WERI-Rb-1 (cell line): ENCODE data around the gene HIVEP3.

Source experiments
- DNase-seq: peaks from one replicate; pipeline ENCODE4 v3.0.0-alpha.2; 2020
- H3K27ac ChIP-seq: fragments of 250-450 bp; sonication (Bioruptor Pico); 2 replicates; pipeline ENCODE4 v1.5.1; 2020; ENCODE audit warnings: mild to moderate bottlenecking, moderate library complexity
- H3K27me3 ChIP-seq: fragments of 250-450 bp; sonication (Bioruptor Pico); 2 replicates; pipeline ENCODE4 v1.5.1; 2021; ENCODE audit warnings: mild to moderate bottlenecking, low read depth, moderate library complexity; ENCODE audit not compliant: insufficient read depth, severe bottlenecking
- H3K36me3 ChIP-seq: fragments of 250-450 bp; sonication (Bioruptor Pico); 2 replicates; pipeline ENCODE4 v1.5.1; 2020; ENCODE audit warnings: mild to moderate bottlenecking, moderate library complexity
- H3K4me3 ChIP-seq: 2 replicates; pipeline ENCODE4 v1.5.1; 2011; ENCODE audit warnings: low read depth, mild to moderate bottlenecking, control low read depth, low read length
- H3K9me3 ChIP-seq: fragments of 250-450 bp; sonication (Bioruptor Pico); 2 replicates; pipeline ENCODE4 v1.5.1; 2021; ENCODE audit warnings: mild to moderate bottlenecking, moderate library complexity; ENCODE audit not compliant: severe bottlenecking
- TF ChIP-seq, protein P1 (sequence below): IDR thresholded peaks from 2 replicates; pipeline ENCODE4 v1.5.1; 2011; ENCODE audit warnings: low read depth, mild to moderate bottlenecking, control low read depth, inconsistent platforms, low read length

The HIVEP3 gene

DNA sequence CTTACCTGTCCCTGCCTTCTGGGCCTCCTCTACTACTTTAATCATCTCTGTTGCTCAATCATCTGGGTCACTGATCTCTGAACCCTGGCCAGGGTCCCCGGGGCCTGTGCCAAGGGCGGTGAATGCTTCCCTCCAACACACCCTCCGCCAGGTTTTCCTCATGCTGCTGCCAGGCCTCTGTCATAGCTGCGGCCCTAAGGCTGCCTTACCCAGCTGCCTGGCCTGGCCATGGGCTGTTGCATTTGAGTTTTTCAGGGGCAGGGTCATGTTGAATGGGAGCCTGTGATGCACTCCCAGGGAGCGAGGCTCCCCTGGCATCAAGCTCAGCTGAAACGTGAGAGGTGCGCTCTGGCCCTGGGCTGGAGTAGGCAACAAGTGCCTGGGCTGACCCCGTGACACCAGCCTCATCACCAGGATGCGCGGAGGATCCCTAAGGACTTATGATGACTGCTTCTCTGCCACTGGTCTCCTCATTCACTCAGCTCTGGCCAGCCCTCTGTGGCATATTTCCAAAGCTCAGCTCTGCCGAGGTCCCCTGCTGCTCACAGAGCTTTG, 441.8 kb downstream of the HIVEP3 start:
- DNase-seq: no peak
- Histone ChIP-seq H3K36me3 (no peaks in the 10 kb centered on the region), H3K4me3 (no peak overlapping the region), H3K9me3 (no peaks in the 10 kb centered on the region), H3K27me3 (no peaks in the 10 kb centered on the region), H3K27ac (no peak overlapping the region)
- TF ChIP-seq, protein P1, sequence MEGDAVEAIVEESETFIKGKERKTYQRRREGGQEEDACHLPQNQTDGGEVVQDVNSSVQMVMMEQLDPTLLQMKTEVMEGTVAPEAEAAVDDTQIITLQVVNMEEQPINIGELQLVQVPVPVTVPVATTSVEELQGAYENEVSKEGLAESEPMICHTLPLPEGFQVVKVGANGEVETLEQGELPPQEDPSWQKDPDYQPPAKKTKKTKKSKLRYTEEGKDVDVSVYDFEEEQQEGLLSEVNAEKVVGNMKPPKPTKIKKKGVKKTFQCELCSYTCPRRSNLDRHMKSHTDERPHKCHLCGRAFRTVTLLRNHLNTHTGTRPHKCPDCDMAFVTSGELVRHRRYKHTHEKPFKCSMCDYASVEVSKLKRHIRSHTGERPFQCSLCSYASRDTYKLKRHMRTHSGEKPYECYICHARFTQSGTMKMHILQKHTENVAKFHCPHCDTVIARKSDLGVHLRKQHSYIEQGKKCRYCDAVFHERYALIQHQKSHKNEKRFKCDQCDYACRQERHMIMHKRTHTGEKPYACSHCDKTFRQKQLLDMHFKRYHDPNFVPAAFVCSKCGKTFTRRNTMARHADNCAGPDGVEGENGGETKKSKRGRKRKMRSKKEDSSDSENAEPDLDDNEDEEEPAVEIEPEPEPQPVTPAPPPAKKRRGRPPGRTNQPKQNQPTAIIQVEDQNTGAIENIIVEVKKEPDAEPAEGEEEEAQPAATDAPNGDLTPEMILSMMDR: no peak

DNA sequence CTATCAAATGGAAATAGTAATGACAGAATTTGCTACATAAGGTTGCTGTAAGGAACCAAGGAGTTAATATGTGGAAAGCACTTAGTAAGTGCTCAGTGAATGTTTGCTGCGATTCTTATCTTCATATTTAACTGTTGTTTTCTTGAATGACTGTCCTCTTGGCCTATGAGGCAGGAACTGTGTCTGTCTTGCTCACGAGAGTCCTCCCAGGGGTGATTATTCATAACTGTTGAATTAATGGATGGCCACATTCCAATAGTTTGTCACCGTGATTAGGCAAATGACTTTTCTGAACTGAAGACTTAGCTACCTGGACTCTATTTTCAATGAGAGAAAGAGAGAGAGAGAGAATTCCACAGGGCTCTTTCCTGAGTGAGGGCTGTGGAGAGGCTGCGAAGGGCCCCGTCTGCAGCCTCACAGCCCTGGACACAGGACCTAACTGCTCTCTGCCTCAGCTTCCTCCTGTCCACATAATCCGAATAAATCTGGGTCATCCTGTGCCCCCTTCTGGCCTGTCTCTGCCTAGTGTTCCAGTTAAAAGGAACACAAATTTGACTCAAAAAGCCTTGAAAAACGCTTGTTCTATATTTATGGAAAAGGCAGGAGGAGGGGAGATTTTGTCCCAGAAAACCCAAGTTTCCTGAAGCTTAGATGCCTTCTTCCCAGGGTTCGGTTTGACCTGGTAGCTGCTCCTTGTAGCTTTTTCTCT, 442.7 kb downstream of the HIVEP3 start:
- TF ChIP-seq, protein P1: peak; percentile 43
- H3K27ac ChIP-seq: no peak overlapping the region; the same call in 1 of the 2 replicates
- DNase-seq: peak; percentile 53

DNA sequence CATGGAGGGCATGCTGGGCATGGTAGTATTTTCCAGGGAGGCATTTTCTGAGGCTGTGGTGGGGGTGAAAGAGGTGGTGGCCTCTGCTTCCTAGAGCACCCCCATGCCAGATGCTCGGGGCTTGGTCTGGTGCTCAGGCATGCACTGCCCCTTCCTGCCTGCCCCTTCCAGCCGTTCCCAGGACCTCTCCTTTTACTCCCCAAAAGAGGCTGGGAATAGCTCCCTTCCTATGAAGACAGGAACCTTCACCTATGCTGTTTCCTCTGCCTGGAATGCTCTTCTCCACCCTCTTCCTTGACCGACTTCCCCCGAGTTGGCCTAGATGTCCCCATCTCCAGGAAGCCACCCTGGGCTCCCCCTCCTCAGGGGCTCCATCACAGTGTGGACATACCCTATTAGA, 443.4 kb downstream of the HIVEP3 start:
- Histone ChIP-seq H3K9me3 (no peaks in the 10 kb centered on the region), H3K4me3 (no peak overlapping the region), H3K36me3 (no peaks in the 10 kb centered on the region), H3K27me3 (no peaks in the 10 kb centered on the region), H3K27ac (no peak overlapping the region)
- no peak for DNase-seq
- TF ChIP-seq, protein P1: no peak

More for the DNA sequence above, 442.7 kb downstream of the HIVEP3 start:
- Histone ChIP-seq H3K9me3 (no peaks in the 10 kb centered on the region), H3K36me3 (no peaks in the 10 kb centered on the region), H3K27me3 (no peaks in the 10 kb centered on the region), H3K4me3 (no peak overlapping the region)

DNA sequence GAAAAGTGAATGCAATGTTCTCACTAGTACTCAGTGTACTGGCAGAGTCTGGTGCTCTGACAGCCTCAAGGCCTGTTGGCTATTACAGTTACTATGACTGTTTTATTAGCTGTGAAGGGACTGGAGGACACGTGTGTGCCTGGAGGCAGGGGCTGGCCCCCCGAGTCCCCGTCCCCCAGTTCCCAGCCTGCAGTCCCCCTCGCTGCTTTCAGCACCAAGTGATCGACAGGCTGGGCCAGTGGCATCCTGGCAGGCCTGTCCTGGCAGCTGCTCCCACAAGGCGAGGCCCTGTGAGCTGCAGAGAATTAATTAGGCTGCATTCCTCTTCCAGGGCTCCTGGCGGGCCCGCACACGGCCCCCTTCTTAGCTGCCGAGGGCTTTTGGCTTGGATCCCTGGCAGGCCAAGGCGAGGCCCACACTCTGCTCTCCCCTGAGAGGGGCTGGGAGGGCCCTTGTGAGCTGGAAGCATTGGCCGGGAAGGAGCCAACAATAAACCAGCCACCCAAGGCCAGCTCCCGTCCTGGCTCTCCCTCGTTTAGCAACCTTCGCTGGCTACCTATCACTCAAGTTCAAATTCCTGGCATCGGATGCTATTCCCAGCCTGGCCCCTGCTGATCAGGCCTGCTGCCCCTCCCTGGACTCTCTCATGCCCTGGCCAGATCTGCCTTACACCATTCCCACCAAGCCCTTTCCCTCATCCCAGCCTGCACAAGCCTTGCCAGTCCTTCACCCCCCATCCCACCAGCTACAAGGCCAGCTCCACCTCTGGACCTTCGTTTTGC, 444.0 kb downstream of the HIVEP3 start:
- DNase-seq: no peak
- Histone ChIP-seq H3K9me3 (no peaks in the 10 kb centered on the region), H3K4me3 (no peak overlapping the region), H3K27me3 (no peaks in the 10 kb centered on the region), H3K36me3 (no peaks in the 10 kb centered on the region), H3K27ac (no peak overlapping the region)
- TF ChIP-seq, protein P1: no peak

DNA sequence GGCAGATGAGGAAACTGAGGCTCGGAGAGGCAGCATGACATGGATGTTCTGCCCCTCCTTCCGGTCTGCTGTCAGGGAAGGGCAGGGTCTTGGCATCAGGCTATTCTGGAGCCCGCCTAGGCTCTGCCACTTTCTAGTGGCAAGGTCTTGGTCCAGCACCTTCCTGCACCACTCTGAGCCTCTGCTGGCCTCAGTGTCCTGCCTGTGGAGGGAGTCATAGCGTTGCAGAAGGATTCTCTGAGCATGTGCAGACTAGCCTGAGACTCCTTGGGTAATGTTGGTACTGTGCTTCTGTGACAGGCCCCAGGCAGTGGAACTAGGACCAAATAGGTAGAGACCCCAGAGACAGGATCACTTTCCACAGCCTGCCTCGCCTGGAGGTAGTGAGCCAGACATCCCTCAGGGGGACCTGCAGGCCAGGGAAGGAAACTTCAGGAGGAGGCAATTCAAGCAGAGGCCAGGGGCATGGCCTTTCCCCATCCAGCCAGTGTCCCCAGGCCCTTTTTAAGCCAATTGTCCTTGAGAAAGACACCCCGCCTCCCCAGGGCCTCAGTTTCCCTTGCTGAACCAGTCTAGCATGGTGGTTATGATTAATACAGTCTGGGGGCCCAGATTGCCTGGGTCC, 444.9 kb downstream of the HIVEP3 start:
- Histone ChIP-seq H3K27me3 (no peaks in the 10 kb centered on the region), H3K36me3 (no peaks in the 10 kb centered on the region), H3K4me3 (no peak overlapping the region), H3K9me3 (no peaks in the 10 kb centered on the region), H3K27ac (no peak overlapping the region)
- DNase-seq: no peak
- TF ChIP-seq, protein P1: 0 out of 2 replicates have a peak, but pooled peaks have one; percentile 7
